GM23248 (cell line): ENCODE measurements around the gene MUC22. TPM values are rescaled to one million over a fixed set of nuclear protein-coding genes. Genes with fewer than 3 reads are reported as not detected.
"Not testable (repeated sequence)": the region's sequence is repeated elsewhere in the genome, so short reads cannot be mapped to it uniquely, and the experiment has no call there.

Experiments used
- DNase-seq: peaks from one replicate; pipeline ENCODE4 v3.0.0-alpha.2; 2015
- H2AFZ ChIP-seq: fragments of 200-600 bp; sonication (generic); 2 replicates; pipeline ENCODE4 v1.6.1; 2016; ENCODE audit warnings: antibody characterized with exemption
- H3F3A ChIP-seq: fragments of 200-600 bp; sonication (generic); 2 replicates; pipeline ENCODE4 v1.6.1; 2016; ENCODE audit warnings: mild to moderate bottlenecking, antibody characterized with exemption, mixed run types; ENCODE audit not compliant: insufficient read depth
- H3K27ac ChIP-seq: fragments of 200-600 bp; sonication (generic); 2 replicates; pipeline ENCODE4 v1.5.1; 2016; ENCODE audit warnings: mild to moderate bottlenecking
- H3K27me3 ChIP-seq: fragments of 200-600 bp; sonication (generic); replicated peaks from 2 replicates; pipeline ENCODE4 v1.6.1; 2016; ENCODE audit warnings: mild to moderate bottlenecking; ENCODE audit not compliant: insufficient read depth
- H3K36me3 ChIP-seq: fragments of 200-600 bp; sonication (generic); 2 replicates; pipeline ENCODE4 v1.6.1; 2016; ENCODE audit warnings: low read depth, mild to moderate bottlenecking
- H3K4me1 ChIP-seq: fragments of 200-600 bp; sonication (generic); 2 replicates; pipeline ENCODE4 v1.6.1; 2016; ENCODE audit warnings: mild to moderate bottlenecking; ENCODE audit not compliant: insufficient read depth
- H3K4me2 ChIP-seq: fragments of 200-600 bp; sonication (generic); one replicate; pipeline ENCODE4 v1.6.1; 2016; ENCODE audit warnings: mild to moderate bottlenecking; ENCODE audit not compliant: unreplicated experiment
- H3K4me3 ChIP-seq: fragments of 200-600 bp; sonication (generic); 2 replicates; pipeline ENCODE4 v1.5.1; 2016; ENCODE audit warnings: mild to moderate bottlenecking
- H3K79me2 ChIP-seq: fragments of 200-600 bp; sonication (generic); 2 replicates; pipeline ENCODE4 v1.6.1; 2016; ENCODE audit warnings: mild to moderate bottlenecking; ENCODE audit not compliant: insufficient read depth
- H3K9ac ChIP-seq: fragments of 200-600 bp; sonication (generic); 2 replicates; pipeline ENCODE4 v1.6.1; 2016; ENCODE audit warnings: mild to moderate bottlenecking
- H3K9me2 ChIP-seq: fragments of 200-600 bp; sonication (generic); 2 replicates; pipeline ENCODE4 v1.6.1; 2016; ENCODE audit warnings: mixed run types, mild to moderate bottlenecking, moderate library complexity; ENCODE audit not compliant: insufficient read depth
- H3K9me3 ChIP-seq: fragments of 200-600 bp; sonication (generic); one replicate; pipeline ENCODE4 v1.6.1; 2017; ENCODE audit warnings: low read depth
- H4K20me1 ChIP-seq: fragments of 200-600 bp; sonication (generic); 2 replicates; pipeline ENCODE4 v1.6.0; 2016; ENCODE audit not compliant: insufficient read depth
- EZH2 ChIP-seq: fragments of 200-600 bp; sonication (generic); IDR thresholded peaks from 2 replicates; pipeline ENCODE4 v1.6.1; 2018; ENCODE audit warnings: antibody characterized with exemption, mild to moderate bottlenecking; ENCODE audit not compliant: insufficient read depth, poor library complexity, severe bottlenecking
- EZH2phosphoT487 ChIP-seq: fragments of 200-600 bp; sonication (generic); IDR thresholded peaks from 2 replicates; pipeline ENCODE4 v1.6.1; 2018; ENCODE audit warnings: antibody characterized with exemption, moderate library complexity, mild to moderate bottlenecking, low read depth; ENCODE audit not compliant: insufficient read depth
- WGBS, 2 experiments: methylation state at CpG; one replicate each; pipeline ENCODE4 v1.1.6; 2015 to 2017; ENCODE audit warnings: low lambda C conversion rate in 2 of 2, low coverage in 1 of 2; ENCODE audit errors: missing lambda C conversion rate in 2 of 2; 5-methylcytosine and 5-hydroxymethylcytosine counted together
- in situ Hi-C: fragments of 300-500 bp; cut with MboI; formaldehyde crosslinking; loops from 2 replicates; pipeline ENCODE4 v1.15.0; 2020
- polyA plus RNA-seq: library from polyadenylated mRNA; unstranded; fragments of >200 nt; fragmentation: Nextera tagmentation; extraction: Ambion mirVana; gene quantifications from 2 replicates; pipeline ENCODE4 v1.2.1, GENCODE V29; 2016
- total RNA-seq: library from RNA; depleted of rRNA; stranded (reverse); fragments of >200 nt; shearing (Covaris generic); gene quantifications from 2 replicates; pipeline ENCODE4 v1.2.3, GENCODE V29; 2014

The MUC22 gene
- total and polyA plus RNA-seq, 2 experiments from 2014 or later = not detected

DNA sequence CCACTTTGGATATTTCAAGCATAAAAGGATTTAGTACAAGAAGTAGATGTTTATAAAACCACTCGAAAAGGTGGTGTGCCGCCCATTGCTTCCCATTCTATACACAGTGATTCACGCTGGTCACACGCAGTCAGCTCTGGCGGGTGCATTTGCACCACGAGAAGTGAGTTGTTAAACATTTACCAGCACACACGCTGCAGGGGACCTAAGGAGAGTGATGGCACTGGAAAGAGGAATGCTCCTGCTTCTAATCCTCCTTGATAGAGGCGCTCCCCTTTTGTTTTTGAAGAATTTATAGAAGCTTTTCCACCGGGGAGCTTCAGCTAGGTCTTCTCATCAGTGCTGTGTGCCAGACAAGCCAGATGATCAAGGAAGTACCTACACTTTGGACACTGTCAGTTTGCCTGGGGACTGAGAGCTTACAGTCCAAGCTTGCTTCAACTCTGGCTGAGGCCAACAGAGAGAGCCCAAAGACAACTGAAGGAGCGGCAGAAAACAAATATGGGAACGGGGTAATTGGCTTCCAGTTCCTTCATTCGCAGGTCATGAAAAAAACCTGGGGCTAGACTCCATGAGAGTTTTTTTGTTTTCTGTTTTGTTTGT lies 31.2 kb downstream of the MUC22 start:
- H4K20me1 ChIP-seq = no peaks in the 10 kb centered on the region
- H3K9ac ChIP-seq = no peak overlapping the region
- in situ Hi-C loops = no loop called here
- no peaks in the 10 kb centered on the region for H3K79me2 ChIP-seq
- H3K4me3 ChIP-seq = no peak overlapping the region
- no peak overlapping the region for H2AFZ ChIP-seq
- H3K4me1 ChIP-seq = peaks cover 18% of the 10 kb centered on the region
- DNase-seq = no peak
- 74 to 77% methylated on average over 12 of the region's 12 CpGs for WGBS, 2 experiments
- H3K27me3 ChIP-seq = peaks cover 9% of the 10 kb centered on the region; the same call in 1 of the 2 replicates
- no peaks in the 10 kb centered on the region for H3K9me2 ChIP-seq
- H3K9me3 ChIP-seq = no peaks in the 10 kb centered on the region
- TF ChIP-seq EZH2phosphoT487 (no peak), EZH2 (no peak)
- H3K4me2 ChIP-seq = no peak overlapping the region
- H3K27ac ChIP-seq = no peak overlapping the region
- H3F3A ChIP-seq = peaks cover 25% of the 10 kb centered on the region
- H3K36me3 ChIP-seq = no peaks in the 10 kb centered on the region

DNA sequence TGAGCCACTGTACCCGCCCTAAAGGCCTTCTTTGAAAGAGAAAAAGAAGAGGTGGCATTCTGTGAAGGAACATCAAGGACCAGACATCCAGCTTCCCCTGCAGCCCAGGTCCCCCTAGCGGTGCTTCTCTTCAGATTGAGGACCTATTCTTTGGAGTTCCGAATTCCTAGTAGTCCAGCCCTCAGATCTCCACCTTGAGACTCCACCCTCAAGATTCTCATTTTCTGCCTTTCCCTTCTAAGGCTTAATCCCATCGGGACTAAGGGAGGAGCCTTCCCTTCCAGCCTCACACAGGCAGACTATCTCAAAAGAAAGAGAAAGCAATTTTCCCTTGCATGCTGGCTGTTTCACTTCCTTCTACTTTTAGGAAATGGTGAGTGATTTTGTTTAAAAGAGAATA lies 32.5 kb downstream of the MUC22 start:
- no peaks in the 10 kb centered on the region for H3K79me2 ChIP-seq
- in situ Hi-C loops = no loop called here
- H3K36me3 ChIP-seq = no peaks in the 10 kb centered on the region
- H4K20me1 ChIP-seq = no peaks in the 10 kb centered on the region
- no peak overlapping the region for H3K9ac ChIP-seq
- WGBS, 2 experiments = 17 to 19% methylated on average over 4 of the region's 4 CpGs
- no peaks in the 10 kb centered on the region for H3K9me3 ChIP-seq
- H2AFZ ChIP-seq = 0 out of 2 replicates have a peak overlapping the region, but pooled peaks have one; percentile 41
- H3K4me3 ChIP-seq = no peak overlapping the region
- H3F3A ChIP-seq = peaks cover 13% of the 10 kb centered on the region; the same call in 1 of the 2 replicates
- no peak overlapping the region for H3K27ac ChIP-seq
- peaks cover 9% of the 10 kb centered on the region; the same call in 1 of the 2 replicates for H3K27me3 ChIP-seq
- no peaks in the 10 kb centered on the region for H3K9me2 ChIP-seq
- H3K4me2 ChIP-seq = no peak overlapping the region
- peaks cover 4% of the 10 kb centered on the region for H3K4me1 ChIP-seq
- TF ChIP-seq EZH2phosphoT487 (no peak), EZH2 (no peak)
- DNase-seq = peak; percentile 63

DNA sequence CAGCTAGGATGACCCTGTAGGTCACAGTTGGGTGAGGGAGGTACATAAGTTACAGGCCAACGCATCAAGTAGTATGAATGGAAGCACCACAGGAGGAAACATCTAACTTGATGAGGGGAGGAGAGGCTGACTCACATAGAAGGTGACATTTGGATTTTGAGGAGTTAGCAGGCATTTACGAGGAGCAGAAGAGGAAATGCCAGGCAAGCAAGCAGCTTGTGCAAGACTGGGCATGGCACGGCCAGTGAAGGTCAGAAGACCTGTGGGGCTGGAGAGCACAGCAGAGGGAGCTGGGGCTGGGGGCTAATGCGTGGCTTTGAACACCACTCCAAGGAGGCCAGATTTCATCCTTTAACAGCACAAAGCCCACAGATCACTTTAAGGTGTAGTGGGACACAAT lies 37.8 kb downstream of the MUC22 start:
- in situ Hi-C loops = no loop called here
- 0 out of 2 replicates have a peak, but pooled peaks cover 2% of the 10 kb centered on the region for H3F3A ChIP-seq
- H3K27ac ChIP-seq = no peak overlapping the region
- H4K20me1 ChIP-seq = no peaks in the 10 kb centered on the region
- no peaks in the 10 kb centered on the region for H3K36me3 ChIP-seq
- no peaks in the 10 kb centered on the region for H3K9me3 ChIP-seq
- H3K9ac ChIP-seq = no peak overlapping the region
- no peak for DNase-seq
- no peaks in the 10 kb centered on the region for H3K4me1 ChIP-seq
- WGBS, 2 experiments = 54 to 61% methylated on average over 4 of the region's 4 CpGs
- H3K9me2 ChIP-seq = no peaks in the 10 kb centered on the region
- no peak overlapping the region for H3K4me3 ChIP-seq
- no peak overlapping the region for H3K4me2 ChIP-seq
- H2AFZ ChIP-seq = no peak overlapping the region
- TF ChIP-seq EZH2 = no peak
- no peaks in the 10 kb centered on the region for H3K79me2 ChIP-seq
- H3K27me3 ChIP-seq = peaks cover 6% of the 10 kb centered on the region; the same call in 1 of the 2 replicates

DNA sequence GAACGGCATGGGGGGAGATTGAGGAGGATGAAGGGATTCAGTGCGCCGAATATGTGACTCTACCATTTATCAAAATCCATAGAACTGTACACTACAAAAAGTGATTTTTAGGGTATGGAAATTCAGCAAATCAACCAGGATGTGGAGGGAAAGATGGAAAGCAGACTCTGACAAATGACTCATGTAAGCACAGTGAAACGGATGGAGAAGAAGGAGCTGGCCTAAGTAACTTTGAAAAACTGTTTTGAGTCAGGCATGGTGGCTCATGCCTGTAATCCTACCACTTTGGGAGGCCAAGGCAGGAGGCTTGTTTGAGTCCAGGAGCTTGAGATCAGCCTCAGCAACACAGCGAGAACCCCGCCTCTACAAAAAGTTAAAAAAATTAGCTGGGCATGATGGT lies 39.2 kb downstream of the MUC22 start:
- 85 to 90% methylated on average over 6 of the region's 6 CpGs for WGBS, 2 experiments
- peak; percentile 40 for DNase-seq
- no peaks in the 10 kb centered on the region for H3K9me3 ChIP-seq
- in situ Hi-C loops = no loop called here
- no peaks in the 10 kb centered on the region for H4K20me1 ChIP-seq
- no peaks in the 10 kb centered on the region for H3K79me2 ChIP-seq
- no peak overlapping the region for H3K4me2 ChIP-seq
- no peak overlapping the region for H3K27ac ChIP-seq
- H3K4me3 ChIP-seq = no peak overlapping the region
- H3K9ac ChIP-seq = no peak overlapping the region
- H3K4me1 ChIP-seq = no peaks in the 10 kb centered on the region
- H2AFZ ChIP-seq = no peak overlapping the region
- no peaks in the 10 kb centered on the region for H3K9me2 ChIP-seq
- no peaks in the 10 kb centered on the region for H3K36me3 ChIP-seq
- no peaks in the 10 kb centered on the region for H3F3A ChIP-seq
- no peaks in the 10 kb centered on the region for H3K27me3 ChIP-seq
- no peak for TF ChIP-seq EZH2

DNA sequence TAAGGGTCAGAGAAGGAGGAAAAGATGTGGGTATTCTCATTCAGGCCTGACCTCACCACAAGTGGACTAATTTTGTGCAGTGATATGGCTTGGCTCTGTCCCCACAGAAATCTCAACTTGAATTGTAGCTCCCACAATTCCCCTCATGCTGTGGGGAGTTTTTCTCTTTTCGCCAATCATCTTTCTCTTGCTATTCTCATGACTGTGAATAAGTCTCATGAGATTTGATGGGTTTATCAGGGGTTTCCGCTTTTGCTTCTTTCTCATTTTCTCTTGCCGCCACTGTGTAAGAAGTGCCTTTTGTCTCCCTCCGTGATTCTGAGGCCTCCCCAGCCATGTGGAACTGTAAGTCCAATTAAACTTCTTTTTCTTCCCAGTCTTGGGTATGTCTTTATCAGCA lies 42.9 kb downstream of the MUC22 start:
- H3K9me2 ChIP-seq, H3K4me3 ChIP-seq, H3K27me3 ChIP-seq, H3K79me2 ChIP-seq, H3K9ac ChIP-seq, H3K27ac ChIP-seq, H3K4me2 ChIP-seq, DNase-seq, H3K36me3 ChIP-seq, H4K20me1 ChIP-seq, H2AFZ ChIP-seq, in situ Hi-C loops, H3K9me3 ChIP-seq: not testable (repeated sequence)
- 95 to 98% methylated on average over 4 of the region's 4 CpGs for WGBS, 2 experiments
- peaks cover 13% of the 10 kb centered on the region for H3F3A ChIP-seq
- peaks cover 11% of the 10 kb centered on the region for H3K4me1 ChIP-seq
